Neural cell (in vitro differentiated cells): ENCODE data around the gene SLC5A2.

ENCODE experiments used
- POLR2AphosphoS5 ChIP-seq: IDR thresholded peaks from 2 replicates; pipeline ENCODE4 v1.6.1; 2012
- TAF1 ChIP-seq: IDR thresholded peaks from 2 replicates; pipeline ENCODE4 v1.6.1; 2012; ENCODE audit warnings: low read depth
- TF ChIP-seq, protein P1 (sequence below): fragments of 450-650 bp; IDR thresholded peaks from 2 replicates; pipeline ENCODE4 v1.5.1; 2014; ENCODE audit warnings: antibody characterized with exemption, mild to moderate bottlenecking, moderate library complexity; ENCODE audit not compliant: poor library complexity, severe bottlenecking

DNA sequence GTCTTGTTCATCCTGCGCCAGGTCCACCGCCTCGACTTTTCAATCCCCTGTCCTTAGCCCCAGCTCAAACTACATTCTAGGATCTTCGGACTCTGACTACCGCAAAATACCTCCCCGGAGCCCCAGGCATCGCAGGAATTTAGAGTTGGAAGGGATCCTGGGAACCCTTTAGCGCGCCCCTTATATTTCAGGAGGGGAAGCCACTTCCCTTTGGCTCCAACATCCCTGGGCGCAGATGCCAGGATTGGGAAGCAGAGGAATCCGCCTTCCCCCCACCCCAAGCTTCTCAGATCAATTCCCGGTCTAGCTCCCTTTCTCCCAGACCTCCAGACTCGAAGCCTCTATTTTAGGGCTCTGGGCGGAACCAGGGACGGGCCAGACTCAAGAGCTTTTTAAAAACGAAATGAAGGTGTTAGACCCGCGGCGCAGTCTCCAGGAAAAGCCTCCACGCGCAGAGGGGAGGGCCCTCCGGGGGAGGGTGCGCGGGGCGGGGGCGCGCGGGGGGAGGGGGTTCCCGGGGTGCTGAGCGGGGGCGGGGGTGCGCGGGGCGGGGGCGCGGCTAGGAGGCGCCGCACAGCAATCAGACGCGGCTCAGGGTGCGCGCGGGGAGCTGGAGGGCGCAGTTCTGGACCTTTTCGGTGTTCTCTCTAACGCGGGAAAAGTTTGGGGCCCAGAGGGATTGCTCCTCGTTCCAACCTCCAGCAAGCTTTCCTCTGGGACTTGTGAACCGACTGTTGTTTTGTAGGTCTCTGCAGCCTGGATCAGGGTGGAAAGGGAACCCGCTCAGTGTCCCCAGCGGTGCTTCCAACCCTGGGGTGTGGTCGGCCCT, 46.4 kb downstream of the SLC5A2 start:
- TF ChIP-seq, protein P1, sequence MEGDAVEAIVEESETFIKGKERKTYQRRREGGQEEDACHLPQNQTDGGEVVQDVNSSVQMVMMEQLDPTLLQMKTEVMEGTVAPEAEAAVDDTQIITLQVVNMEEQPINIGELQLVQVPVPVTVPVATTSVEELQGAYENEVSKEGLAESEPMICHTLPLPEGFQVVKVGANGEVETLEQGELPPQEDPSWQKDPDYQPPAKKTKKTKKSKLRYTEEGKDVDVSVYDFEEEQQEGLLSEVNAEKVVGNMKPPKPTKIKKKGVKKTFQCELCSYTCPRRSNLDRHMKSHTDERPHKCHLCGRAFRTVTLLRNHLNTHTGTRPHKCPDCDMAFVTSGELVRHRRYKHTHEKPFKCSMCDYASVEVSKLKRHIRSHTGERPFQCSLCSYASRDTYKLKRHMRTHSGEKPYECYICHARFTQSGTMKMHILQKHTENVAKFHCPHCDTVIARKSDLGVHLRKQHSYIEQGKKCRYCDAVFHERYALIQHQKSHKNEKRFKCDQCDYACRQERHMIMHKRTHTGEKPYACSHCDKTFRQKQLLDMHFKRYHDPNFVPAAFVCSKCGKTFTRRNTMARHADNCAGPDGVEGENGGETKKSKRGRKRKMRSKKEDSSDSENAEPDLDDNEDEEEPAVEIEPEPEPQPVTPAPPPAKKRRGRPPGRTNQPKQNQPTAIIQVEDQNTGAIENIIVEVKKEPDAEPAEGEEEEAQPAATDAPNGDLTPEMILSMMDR: no peak
- TF ChIP-seq POLR2AphosphoS5 (no peak), TAF1 (no peak)
